Fibroblast of skin of left biceps (primary cell): Measurements from ENCODE around the gene NIPAL1.

ENCODE experiments used
- DNase-seq, 2 experiments: peaks; one replicate each; pipeline ENCODE4 v3.0.0-alpha.2; 2013; ENCODE audit warnings: low read depth in 2 of 2

Gene NIPAL1

GRCh38 chr4:48025005-48025404 is 8.4 kb downstream of the NIPAL1 start:
- DNase-seq, result no peak

GRCh38 chr4:48027653-48028052 is 11.1 kb downstream of the NIPAL1 start:
- DNase-seq, result no peak

GRCh38 chr4:48028696-48029095 is 12.1 kb downstream of the NIPAL1 start:
- DNase-seq, result no peak

GRCh38 chr4:48030470-48030869 is 13.9 kb downstream of the NIPAL1 start:
- DNase-seq, result no peak

- no peak for DNase-seq
Measured at GRCh38 chr4:48031802-48032525, 15.4 kb downstream of the NIPAL1 start.

GRCh38 chr4:48032721-48033120 is 16.1 kb downstream of the NIPAL1 start:
- no peak for DNase-seq

- DNase-seq, result no peak
Measured at GRCh38 chr4:48033412-48033811, 16.8 kb downstream of the NIPAL1 start.

- DNase-seq, result no peak
Measured at GRCh38 chr4:48033825-48034413, 17.3 kb downstream of the NIPAL1 start.

- no peak for DNase-seq
Measured at GRCh38 chr4:48035952-48036351, 19.4 kb downstream of the NIPAL1 start.

- DNase-seq, result no peak
Measured at GRCh38 chr4:48037117-48037462, 20.5 kb downstream of the NIPAL1 start.

- no peak for DNase-seq
Measured at GRCh38 chr4:48038666-48039065, 22.1 kb downstream of the NIPAL1 start.

GRCh38 chr4:48039561-48039960 is 23.0 kb downstream of the NIPAL1 start:
- DNase-seq, result no peak

GRCh38 chr4:48041535-48042137 is 25.1 kb downstream of the NIPAL1 start:
- DNase-seq, result no peak

GRCh38 chr4:48042979-48043461 is 26.4 kb downstream of the NIPAL1 start:
- DNase-seq, result no peak

GRCh38 chr4:48043504-48043903 is 26.9 kb downstream of the NIPAL1 start:
- no peak for DNase-seq

- no peak for DNase-seq
Measured at GRCh38 chr4:48044298-48044697, 27.7 kb downstream of the NIPAL1 start.

GRCh38 chr4:48046059-48046458 is 29.5 kb downstream of the NIPAL1 start:
- DNase-seq, result no peak

- DNase-seq, result no peak
Measured at GRCh38 chr4:48047421-48047844, 30.9 kb downstream of the NIPAL1 start.

GRCh38 chr4:48047896-48048295 is 31.3 kb downstream of the NIPAL1 start:
- no peak for DNase-seq

- DNase-seq, result no peak
Measured at GRCh38 chr4:48049483-48049882, 32.9 kb downstream of the NIPAL1 start.

GRCh38 chr4:48051078-48051477 is 34.5 kb downstream of the NIPAL1 start:
- DNase-seq, result no peak

GRCh38 chr4:48058617-48059530 is 42.3 kb downstream of the NIPAL1 start:
- DNase-seq, result no peak
